ENCODE results near the gene TMEM14B. TPM values are rescaled to one million over a fixed set of nuclear protein-coding genes. Genes with fewer than 3 reads are reported as not detected.
A peak's percentile ranks its signal among the peaks of the same experiment; 100 is the strongest.

TMEM14B gene
- total RNA-seq, 3 donors from 2014 or later (not counting 1 experiment from before 2014, with no cell fraction given) = 21.0 to 38.4 (median 30.8) TPM

- Histone ChIP-seq H3K4me1 (ENCODE audit: control insufficient read depth, insufficient read depth, low read length) (peaks cover 52% of the 10 kb centered on the region), H3K9me3 (ENCODE audit: control insufficient read depth, insufficient read depth, low read length) (no peaks in the 10 kb centered on the region), H3K36me3 (ENCODE audit: control insufficient read depth, insufficient read depth, low read length) (no peaks in the 10 kb centered on the region), H3K27me3 (ENCODE audit: control insufficient read depth, insufficient read depth, low read length) (peaks cover 10% of the 10 kb centered on the region), H3K27ac (ENCODE audit: low read length) (peak overlapping the region; percentile 6), H3K4me3 (ENCODE audit: low read length) (peak overlapping the region; percentile 46)
- ATAC-seq (no peak), DNase-seq (peak in 1 of 2 donors; percentile 10)
- Mint-ChIP-seq H3K9me3 (no peaks in the 10 kb centered on the region), H3K27ac (peak overlapping the region in 1 of 2 donors; percentile 89), H3K4me1 (peaks cover 47 to 63% of the 10 kb centered on the region in 2 donors), H3K4me3 (peak overlapping the region; percentile 61), H3K36me3 (no peaks in the 10 kb centered on the region), H3K27me3 (ENCODE audit: low read depth in 2 of 2) (peaks cover 19 to 22% of the 10 kb centered on the region in 2 donors)
- 91% methylated on average over 11 of the region's 11 CpGs for WGBS (ENCODE audit: insufficient coverage)
- intact Hi-C loops (cut with micrococcal nuclease) = loop anchor here (2.0 kb wide), 1 partner anchor 27 kb away; the partner anchor contains the start of genes C6orf52 and PAK1IP1
- TF ChIP-seq CTCF (IDR thresholded peaks at IDR 0.05) = no peak
Observed at GRCh38 chr6:10721850-10722569, 25.6 kb upstream of the TMEM14B start.

GRCh38 chr6:10722570-10722819 lies 25.1 kb upstream of the TMEM14B start:
- peak overlapping the region in 1 of 2 donors; percentile 89 for H3K27ac Mint-ChIP-seq
- peaks cover 18 to 19% of the 10 kb centered on the region in 2 donors for H3K27me3 Mint-ChIP-seq (ENCODE audit: low read depth in 2 of 2)
- TF ChIP-seq CTCF (IDR thresholded peaks at IDR 0.05) = no peak
- ATAC-seq (no peak), DNase-seq (no peak)
- no peaks in the 10 kb centered on the region for H3K36me3 Mint-ChIP-seq
- intact Hi-C loops (cut with micrococcal nuclease) = no loop called here
- peaks cover 51 to 67% of the 10 kb centered on the region in 2 donors for H3K4me1 Mint-ChIP-seq
- peaks cover 57% of the 10 kb centered on the region for H3K4me1 ChIP-seq (ENCODE audit: control insufficient read depth, insufficient read depth, low read length)
- H3K4me3 Mint-ChIP-seq = peak overlapping the region; percentile 61
- peaks cover 10% of the 10 kb centered on the region for H3K27me3 ChIP-seq (ENCODE audit: control insufficient read depth, insufficient read depth, low read length)
- 6% methylated on average over 6 of the region's 6 CpGs for WGBS (ENCODE audit: insufficient coverage)
- peak overlapping the region; percentile 46 for H3K4me3 ChIP-seq (ENCODE audit: low read length)
- no peaks in the 10 kb centered on the region for H3K9me3 Mint-ChIP-seq
- H3K27ac ChIP-seq (ENCODE audit: low read length) = peak overlapping the region; percentile 6
- no peaks in the 10 kb centered on the region for H3K36me3 ChIP-seq (ENCODE audit: control insufficient read depth, insufficient read depth, low read length)
- no peaks in the 10 kb centered on the region for H3K9me3 ChIP-seq (ENCODE audit: control insufficient read depth, insufficient read depth, low read length)

DNA sequence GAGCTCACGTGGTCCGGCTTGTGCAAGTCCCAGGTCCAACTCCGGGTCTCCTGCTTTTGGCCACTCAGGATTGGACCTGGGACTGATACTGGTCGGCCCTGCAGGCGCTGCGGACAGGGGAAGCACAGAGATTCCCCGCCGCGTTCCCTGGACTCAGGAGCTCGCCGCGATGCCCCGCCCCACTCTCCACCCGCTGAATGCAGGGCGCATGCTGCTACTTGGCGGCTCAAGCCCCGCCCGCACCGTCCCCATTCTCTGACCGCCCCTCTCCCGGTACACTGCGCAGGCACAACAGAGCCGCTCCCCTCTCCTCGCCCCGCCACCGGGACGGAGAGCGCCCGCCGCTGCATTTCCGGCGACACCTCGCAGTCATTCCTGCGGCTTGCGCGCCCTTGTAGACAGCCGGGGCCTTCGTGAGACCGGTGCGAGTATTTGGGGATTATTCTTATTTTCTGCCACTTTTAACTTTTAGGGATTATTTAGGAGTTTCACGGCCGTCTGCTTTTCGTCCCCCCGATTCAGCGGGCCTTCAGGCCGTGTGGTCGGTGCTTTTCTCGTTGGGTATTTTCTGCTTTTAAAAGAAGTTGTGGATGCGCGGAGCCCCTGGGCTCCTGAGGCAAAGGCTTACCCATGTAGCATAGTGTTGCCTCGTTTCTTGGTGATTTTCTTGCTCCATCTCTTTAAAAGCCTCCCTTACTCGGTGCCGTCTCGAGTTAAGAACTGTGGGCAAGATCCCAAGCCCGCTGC lies 24.6 kb upstream of the TMEM14B start, which contains the start of gene TMEM14C:
Gene TMEM14C (plus strand): TSS at position 251 of the 747 bp plus-strand sequence. CDS start 1,544 bp downstream, outside the sequence.
- peaks cover 10% of the 10 kb centered on the region for H3K27me3 ChIP-seq (ENCODE audit: control insufficient read depth, insufficient read depth, low read length)
- peak within 1 kb of the TSS; percentile 32 for H3K27ac ChIP-seq (ENCODE audit: low read length)
- no peak for TF ChIP-seq CTCF (IDR thresholded peaks at IDR 0.05)
- Mint-ChIP-seq H3K4me1 (peaks cover 55 to 71% of the 10 kb centered on the region in 2 donors), H3K36me3 (no peaks in the 10 kb centered on the region), H3K27ac (peak within 1 kb of the TSS; percentile 61 to 89), H3K27me3 (ENCODE audit: low read depth in 2 of 2) (peaks cover 19 to 21% of the 10 kb centered on the region in 2 donors), H3K9me3 (no peaks in the 10 kb centered on the region), H3K4me3 (peak within 1 kb of the TSS; percentile 90)
- H3K36me3 ChIP-seq (ENCODE audit: control insufficient read depth, insufficient read depth, low read length) = no peaks in the 10 kb centered on the region
- peak; percentile 59 to 81 for DNase-seq
- peaks cover 57% of the 10 kb centered on the region for H3K4me1 ChIP-seq (ENCODE audit: control insufficient read depth, insufficient read depth, low read length)
- ATAC-seq = peak; percentile 52 to 73 (median 61)
- H3K9me3 ChIP-seq (ENCODE audit: control insufficient read depth, insufficient read depth, low read length) = no peaks in the 10 kb centered on the region
- intact Hi-C loops (cut with micrococcal nuclease) = no loop called here
- peak within 1 kb of the TSS; percentile 46 for H3K4me3 ChIP-seq (ENCODE audit: low read length)
- 1% methylated on average over 55 of the region's 55 CpGs for WGBS (ENCODE audit: insufficient coverage)

Data from natural killer cell (primary cell).